ENCODE measurements around the gene PCSK2. TPM values are rescaled to one million over a fixed set of nuclear protein-coding genes. Genes with fewer than 3 reads are reported as not detected.

Gene PCSK2
- total and polyA plus RNA-seq, 2 donors (not counting 3 experiments of a cell fraction or from before 2014, with no cell fraction given), result not detected

DNA sequence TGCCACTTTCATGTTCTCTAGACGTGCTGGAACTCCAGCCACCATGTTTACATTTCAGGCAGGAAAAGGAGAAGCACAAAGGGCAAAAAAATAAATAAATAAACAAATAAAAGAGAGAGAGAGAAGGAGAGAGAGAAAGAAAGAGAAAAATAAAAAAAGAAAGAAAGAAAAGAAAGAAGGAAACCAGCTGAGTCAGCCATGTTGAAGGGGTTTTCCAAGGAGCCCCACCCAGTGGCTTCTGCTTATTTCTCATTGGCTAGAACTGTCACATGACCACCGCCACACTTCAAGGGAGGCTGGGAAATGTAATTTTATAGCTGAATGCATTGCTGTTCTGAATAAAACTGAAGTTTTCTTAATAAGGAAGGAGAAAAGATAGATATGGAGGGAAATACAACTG lies 233.3 kb downstream of the PCSK2 start:
- TF ChIP-seq POLR2AphosphoS5 (IDR thresholded peaks at IDR 0.05; ENCODE audit: insufficient read depth, low read depth, low read length) (no peak), POLR2A (IDR thresholded peaks at IDR 0.05; ENCODE audit: low read depth, low read length) (no peak), JUN (IDR thresholded peaks at IDR 0.05; ENCODE audit: borderline replicate concordance, insufficient read depth, insufficient read length, low read depth) (no peak), FOS (IDR thresholded peaks at IDR 0.05; ENCODE audit: borderline replicate concordance, insufficient read depth, low read length) (no peak), MYC (IDR thresholded peaks at IDR 0.05; ENCODE audit: low read depth, low read length) (no peak), GATA2 (IDR thresholded peaks at IDR 0.05; ENCODE audit: insufficient read depth, insufficient read length, low read depth, low read length) (no peak), EZH2 (IDR thresholded peaks at IDR 0.05; ENCODE audit: borderline replicate concordance, low read depth, low read length, severe bottlenecking) (no peak)
- TF ChIP-seq, protein P1, sequence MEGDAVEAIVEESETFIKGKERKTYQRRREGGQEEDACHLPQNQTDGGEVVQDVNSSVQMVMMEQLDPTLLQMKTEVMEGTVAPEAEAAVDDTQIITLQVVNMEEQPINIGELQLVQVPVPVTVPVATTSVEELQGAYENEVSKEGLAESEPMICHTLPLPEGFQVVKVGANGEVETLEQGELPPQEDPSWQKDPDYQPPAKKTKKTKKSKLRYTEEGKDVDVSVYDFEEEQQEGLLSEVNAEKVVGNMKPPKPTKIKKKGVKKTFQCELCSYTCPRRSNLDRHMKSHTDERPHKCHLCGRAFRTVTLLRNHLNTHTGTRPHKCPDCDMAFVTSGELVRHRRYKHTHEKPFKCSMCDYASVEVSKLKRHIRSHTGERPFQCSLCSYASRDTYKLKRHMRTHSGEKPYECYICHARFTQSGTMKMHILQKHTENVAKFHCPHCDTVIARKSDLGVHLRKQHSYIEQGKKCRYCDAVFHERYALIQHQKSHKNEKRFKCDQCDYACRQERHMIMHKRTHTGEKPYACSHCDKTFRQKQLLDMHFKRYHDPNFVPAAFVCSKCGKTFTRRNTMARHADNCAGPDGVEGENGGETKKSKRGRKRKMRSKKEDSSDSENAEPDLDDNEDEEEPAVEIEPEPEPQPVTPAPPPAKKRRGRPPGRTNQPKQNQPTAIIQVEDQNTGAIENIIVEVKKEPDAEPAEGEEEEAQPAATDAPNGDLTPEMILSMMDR (IDR thresholded peaks at IDR 0.05; ENCODE audit: extremely low read depth in 1 of 2, insufficient read depth in 1 of 2, low read depth in 1 of 2, low read length in 2 of 2), result no peak
- TF ChIP-seq, protein P2, sequence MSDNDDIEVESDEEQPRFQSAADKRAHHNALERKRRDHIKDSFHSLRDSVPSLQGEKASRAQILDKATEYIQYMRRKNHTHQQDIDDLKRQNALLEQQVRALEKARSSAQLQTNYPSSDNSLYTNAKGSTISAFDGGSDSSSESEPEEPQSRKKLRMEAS (IDR thresholded peaks at IDR 0.05; ENCODE audit: insufficient read depth, insufficient read length), result no peak
- ChIA-PET POLR2A (no interaction called here), CTCF (no interaction called here)
- no TSS peak for BruUV-seq (replicated peaks)
- Histone ChIP-seq H3K4me1 (ENCODE audit: control insufficient read depth, extremely low read depth, insufficient read depth, low read length) (no peaks in the 10 kb centered on the region), H4K20me1 (replicated peaks; ENCODE audit: control insufficient read depth, extremely low read depth, insufficient read depth, low read length) (no peaks in the 10 kb centered on the region), H3K36me3 (ENCODE audit: control insufficient read depth in 2 of 2, extremely low read depth in 1 of 2, insufficient read depth in 2 of 2, low read length in 2 of 2) (no peaks in the 10 kb centered on the region), H3K4me3 (replicated peaks in 1 of 3; ENCODE audit: insufficient read depth in 1 of 3, low read depth in 1 of 3, low read length in 3 of 3) (no peak overlapping the region), H2AFZ (ENCODE audit: low read depth, low read length) (peak overlapping the region; percentile 30), H3K9me1 (replicated peaks; ENCODE audit: control insufficient read depth, extremely low read depth, insufficient read depth, low read length) (no peaks in the 10 kb centered on the region), H3K79me2 (ENCODE audit: control insufficient read depth, insufficient read depth, low read length) (no peaks in the 10 kb centered on the region), H3K9ac (replicated peaks; ENCODE audit: extremely low read depth, insufficient read depth, low read length) (no peak overlapping the region), H3K27ac (ENCODE audit: insufficient read depth, low read depth, low read length) (no peak overlapping the region), H3K9me3 (replicated peaks; ENCODE audit: control insufficient read depth, insufficient read depth, low read length) (no peaks in the 10 kb centered on the region), H3K4me2 (ENCODE audit: insufficient read depth, low read length) (no peak overlapping the region), H3K27me3 (ENCODE audit: control insufficient read depth in 2 of 2, insufficient read depth in 2 of 2, low read length in 2 of 2) (no peaks in the 10 kb centered on the region)
- intact Hi-C loops (cut with micrococcal nuclease) (no loop called here), dilution Hi-C loops (cut with MboI; ENCODE audit: extremely low pct_ligation_motif_present, low sequenced_read_pairs) (no loop called here)
- no peak for FAIRE-seq
- no peak for DNase-seq (ENCODE audit: low read depth, low spot score)

Data from endothelial cell of umbilical vein (primary cell).